Measurements from ENCODE around the gene TMEM248.
A peak's percentile ranks its signal among the peaks of the same experiment; 100 is the strongest.
"Not testable (repeated sequence)": the region's sequence is repeated elsewhere in the genome, so short reads cannot be mapped to it uniquely, and the experiment has no call there.

Gene TMEM248

DNA sequence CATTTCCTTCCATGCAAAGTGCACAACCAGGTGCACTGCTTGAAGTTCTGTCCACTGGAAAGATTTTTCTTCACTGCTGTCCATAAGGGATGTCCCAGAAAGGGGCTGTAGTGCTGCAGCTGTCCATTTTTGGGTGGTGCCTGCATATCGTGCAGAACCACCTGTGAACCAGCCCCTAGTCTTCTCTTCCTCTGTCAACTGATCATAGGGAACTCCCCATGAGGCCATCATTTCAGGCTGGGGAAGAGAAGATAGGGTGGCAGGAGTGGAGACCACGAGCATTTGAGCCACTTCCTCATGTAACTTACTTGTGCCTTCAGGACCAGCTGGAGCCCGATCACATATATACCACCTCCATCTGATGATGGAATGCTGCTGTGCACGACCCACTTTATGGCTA lies 12.4 kb upstream of the TMEM248 start:
- not testable (repeated sequence) for DNase-seq (ENCODE audit: low read depth in 2 of 2)

GRCh38 chr7:66910789-66911188 lies 10.2 kb upstream of the TMEM248 start:
- DNase-seq (ENCODE audit: low read depth in 2 of 2) = no peak

DNA sequence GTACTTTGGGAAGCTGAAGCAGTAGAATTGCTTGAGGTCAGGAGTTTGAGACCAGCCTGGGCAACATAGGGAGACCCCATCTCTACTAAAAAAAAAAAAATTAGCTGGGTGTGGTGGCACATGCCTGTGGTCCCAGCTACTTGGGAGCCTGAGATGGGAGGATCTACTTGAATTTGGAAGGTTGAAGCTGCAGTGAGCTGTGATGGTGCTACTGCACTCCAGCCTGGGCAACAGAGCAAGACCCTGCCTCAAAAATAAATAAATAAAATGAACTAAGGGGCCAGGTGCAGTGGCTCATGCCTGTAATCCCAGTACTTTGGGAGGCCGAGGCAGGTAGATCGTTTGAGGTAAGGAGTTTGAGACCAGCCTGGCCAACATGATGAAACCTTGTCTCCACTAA lies 9.8 kb upstream of the TMEM248 start:
- not testable (repeated sequence) for DNase-seq (ENCODE audit: low read depth in 2 of 2)

- no peak for DNase-seq (ENCODE audit: low read depth in 2 of 2)
Measured at GRCh38 chr7:66912195-66912594, 8.8 kb upstream of the TMEM248 start.

DNA sequence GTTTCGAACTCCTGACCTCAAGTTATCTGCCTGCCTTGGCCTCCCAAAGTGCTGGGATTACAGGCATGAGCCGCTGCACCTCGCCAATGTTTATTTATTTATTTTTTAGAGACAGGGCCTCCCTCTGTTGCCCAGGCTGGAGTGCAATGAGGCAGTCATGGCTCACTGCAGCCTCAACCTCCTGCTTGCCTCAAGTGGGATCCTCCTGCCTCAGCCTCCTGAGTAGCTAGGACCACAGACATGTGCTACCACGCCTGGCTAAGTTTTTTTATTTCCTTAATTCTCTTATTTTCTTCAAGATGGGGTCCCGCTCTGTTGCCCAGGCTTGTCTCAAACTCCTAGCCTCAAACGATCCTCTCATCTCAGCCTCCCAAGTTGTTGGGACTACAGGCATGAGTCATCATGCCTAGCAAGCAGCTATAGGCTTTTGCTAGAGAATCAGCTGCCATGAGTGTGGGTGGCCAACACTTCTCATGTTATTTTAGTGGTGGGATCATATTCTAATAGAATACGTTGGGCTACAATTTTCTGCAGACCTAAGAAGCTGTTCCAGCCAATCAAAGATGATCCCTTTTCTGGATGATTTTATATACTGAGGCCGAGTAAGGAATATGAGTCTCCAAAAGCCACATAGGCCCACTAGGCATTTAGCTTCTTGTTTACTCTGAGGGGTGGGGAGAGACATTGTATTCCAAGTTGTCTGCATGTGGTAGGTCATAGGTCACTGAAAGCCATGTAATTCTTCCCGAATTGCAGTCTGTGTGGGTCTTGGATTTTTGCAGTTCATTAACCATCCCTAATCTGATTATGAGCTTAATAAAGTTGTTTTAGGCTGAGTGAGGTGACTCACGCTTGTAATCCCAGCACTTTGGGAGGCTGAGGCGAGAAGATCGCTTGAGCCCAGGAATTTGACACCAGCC lies 7.6 kb upstream of the TMEM248 start:
- no peak for DNase-seq (ENCODE audit: low read depth in 2 of 2)

DNA sequence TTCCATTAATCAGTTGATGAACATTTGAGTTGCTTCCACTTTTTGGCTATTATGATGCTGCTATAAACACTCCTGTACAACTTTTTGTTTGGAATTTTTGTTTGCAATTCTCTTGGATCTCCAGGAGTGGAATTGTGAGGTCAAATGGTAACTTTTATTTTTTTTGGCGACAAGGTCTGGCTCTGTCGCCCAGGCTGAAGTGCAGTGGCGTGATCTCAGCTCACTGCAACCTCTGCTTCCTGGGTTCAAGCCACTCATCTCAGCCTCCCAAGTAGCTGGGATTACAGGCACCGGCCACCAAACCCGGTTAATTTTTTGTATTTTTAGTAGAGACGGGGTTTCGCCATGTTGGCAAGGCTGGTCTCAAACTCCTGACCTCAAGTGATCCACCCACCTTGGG lies 3.1 kb upstream of the TMEM248 start:
- DNase-seq (ENCODE audit: low read depth in 2 of 2) = not testable (repeated sequence)

- no peak for DNase-seq (ENCODE audit: low read depth in 2 of 2)
Measured at GRCh38 chr7:66919304-66919703, 1.7 kb upstream of the TMEM248 start.

GRCh38 chr7:66919704-66920103 lies 1.3 kb upstream of the TMEM248 start:
- DNase-seq (ENCODE audit: low read depth in 2 of 2) = no peak

- no peak for DNase-seq (ENCODE audit: low read depth in 2 of 2)
Measured at GRCh38 chr7:66920256-66920655, 769 bp upstream of the TMEM248 start.

DNA sequence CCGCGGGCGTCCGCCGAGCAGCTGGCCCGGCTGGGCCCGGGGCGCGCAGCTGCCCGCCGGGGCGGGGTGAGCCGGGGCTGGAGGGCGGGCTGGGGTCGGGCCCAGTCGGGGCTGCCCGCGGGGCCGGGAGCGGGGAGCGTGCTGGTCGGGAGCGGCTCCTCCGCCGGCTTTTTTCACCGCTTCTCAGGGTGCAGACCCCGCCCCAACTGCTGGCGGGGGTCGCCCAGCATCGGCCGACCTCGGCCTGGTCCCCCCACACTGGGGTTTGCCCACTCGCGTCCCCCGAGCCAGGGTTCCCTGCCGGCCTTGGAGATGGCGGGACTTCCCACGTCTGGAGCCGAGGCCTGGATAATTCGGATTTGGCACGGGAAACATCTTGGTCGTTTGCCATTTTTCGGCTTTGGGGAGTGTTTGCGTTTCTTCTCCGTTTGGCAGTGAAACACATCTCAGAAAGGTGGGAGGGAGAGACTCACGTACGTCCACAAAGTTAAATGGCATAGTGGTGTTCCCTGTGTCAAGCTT lies 432 bp downstream of the TMEM248 start:
- no peak for DNase-seq (ENCODE audit: low read depth in 2 of 2)

DNA sequence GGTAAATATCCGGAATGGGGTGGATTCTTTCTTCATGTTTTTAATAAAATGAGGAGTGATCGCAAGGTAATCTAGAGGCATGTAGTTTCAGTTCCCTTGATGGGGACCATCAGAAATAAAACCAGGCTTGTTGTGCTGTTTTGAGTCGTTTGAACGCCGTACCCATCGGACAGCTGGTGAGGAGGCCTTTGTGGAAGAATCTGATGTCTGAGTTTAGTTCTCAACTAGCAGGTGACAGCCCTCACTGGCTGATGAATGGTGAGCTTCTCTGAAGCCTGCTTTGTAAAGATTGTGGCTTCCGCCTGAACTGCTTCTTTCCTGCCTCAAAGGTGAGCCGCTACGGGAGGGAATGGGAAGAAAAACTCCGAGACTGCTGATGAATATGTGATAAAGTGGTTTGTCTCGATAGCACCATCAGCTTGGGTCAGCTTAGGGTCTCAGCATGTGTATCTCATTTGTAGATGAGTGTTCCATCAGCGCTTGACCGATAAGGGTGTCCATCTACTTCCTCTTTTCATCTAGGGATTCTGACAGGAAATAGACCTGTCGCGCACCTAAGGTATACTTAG lies 977 bp downstream of the TMEM248 start:
- DNase-seq (ENCODE audit: low read depth in 2 of 2) = peak in 1 of 2 donors; percentile 1

DNA sequence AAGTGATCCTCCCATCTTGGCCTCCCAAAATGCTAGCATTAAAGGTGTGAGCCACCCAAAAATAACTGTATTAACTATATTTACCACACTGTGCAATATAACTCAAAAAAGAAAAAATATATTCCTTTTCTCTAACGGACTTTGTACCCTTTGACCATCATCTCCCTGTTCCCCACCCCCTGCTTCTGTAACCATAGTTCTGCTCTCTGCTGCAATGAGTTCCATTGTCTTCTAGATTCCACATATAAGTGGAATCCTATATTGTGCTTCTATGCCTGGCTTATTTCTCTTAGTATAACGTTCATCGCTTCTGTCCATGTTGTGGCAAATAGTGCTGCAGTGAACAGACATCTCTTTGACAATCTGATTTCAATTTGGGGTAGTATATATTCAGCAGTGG lies 4.2 kb downstream of the TMEM248 start:
- no peak for DNase-seq (ENCODE audit: low read depth in 2 of 2)

GRCh38 chr7:66927348-66927948 lies 6.4 kb downstream of the TMEM248 start:
- DNase-seq (ENCODE audit: low read depth in 2 of 2) = no peak

GRCh38 chr7:66928388-66928787 lies 7.4 kb downstream of the TMEM248 start:
- DNase-seq (ENCODE audit: low read depth in 2 of 2) = no peak

- no peak for DNase-seq (ENCODE audit: low read depth in 2 of 2)
Measured at GRCh38 chr7:66929165-66929564, 8.1 kb downstream of the TMEM248 start.

GRCh38 chr7:66929935-66930334 lies 8.9 kb downstream of the TMEM248 start:
- no peak for DNase-seq (ENCODE audit: low read depth in 2 of 2)

DNA sequence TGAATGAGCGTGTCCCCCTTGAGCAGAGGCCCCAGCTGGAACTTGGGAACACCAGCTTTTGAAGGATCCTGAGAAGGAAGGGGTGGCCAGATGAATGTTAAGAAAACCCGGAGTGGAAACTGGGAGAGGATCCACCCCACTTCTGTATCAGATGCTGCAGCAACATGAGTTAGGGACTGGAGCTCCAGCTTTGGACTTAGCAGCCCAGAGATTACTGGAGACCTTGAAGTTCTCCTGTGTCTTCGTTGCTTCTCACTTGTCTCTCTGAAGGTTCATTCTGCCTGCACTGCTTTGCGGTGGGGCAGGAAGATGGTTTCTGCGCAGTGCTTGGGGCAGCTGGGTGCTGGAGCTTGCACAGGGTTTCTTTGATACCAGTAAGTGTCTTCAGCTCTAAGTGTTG lies 9.3 kb downstream of the TMEM248 start:
- DNase-seq (ENCODE audit: low read depth in 2 of 2) = no peak

- no peak for DNase-seq (ENCODE audit: low read depth in 2 of 2)
Measured at GRCh38 chr7:66933469-66933868, 12.4 kb downstream of the TMEM248 start.

DNA sequence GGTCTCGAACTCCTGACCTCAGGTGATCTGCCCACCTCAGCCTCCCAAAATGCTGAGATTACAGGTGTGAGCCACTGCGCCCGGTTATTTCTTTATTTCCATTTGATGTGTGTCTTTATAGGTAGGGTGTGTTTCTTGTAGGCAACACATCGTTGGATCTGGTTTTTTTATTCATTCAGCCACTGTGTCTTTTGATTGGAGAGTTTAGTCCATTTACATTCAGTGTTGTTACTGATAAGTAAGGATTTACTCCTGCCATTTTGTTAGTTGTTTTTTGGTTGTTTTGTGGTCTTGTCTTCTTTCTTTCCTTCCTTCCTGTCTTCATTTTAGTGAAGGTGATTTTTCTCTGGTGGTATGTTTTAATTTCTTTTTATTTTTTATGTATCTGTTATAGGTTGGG lies 16.9 kb downstream of the TMEM248 start:
- DNase-seq (ENCODE audit: low read depth in 2 of 2) = no peak

DNA sequence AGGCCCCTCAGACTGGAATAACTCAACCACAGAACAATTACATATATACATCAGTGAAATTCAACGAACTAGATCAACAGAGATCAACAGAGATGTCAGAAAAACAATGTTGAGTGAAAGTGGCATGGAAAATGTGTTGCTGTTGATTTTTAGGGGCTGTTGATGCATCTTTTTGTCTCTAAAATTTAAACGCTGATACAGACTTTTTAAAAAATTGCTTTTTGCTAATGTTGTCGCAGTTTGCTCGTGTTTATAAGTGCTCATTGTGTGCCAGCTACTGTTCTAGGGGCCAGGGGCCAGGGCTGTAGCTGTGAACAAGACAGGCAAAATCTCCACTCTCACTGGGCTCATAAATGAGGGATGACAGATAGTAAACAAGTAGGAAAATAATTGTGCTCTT lies 18.3 kb downstream of the TMEM248 start:
- DNase-seq (ENCODE audit: low read depth in 2 of 2) = no peak

DNA sequence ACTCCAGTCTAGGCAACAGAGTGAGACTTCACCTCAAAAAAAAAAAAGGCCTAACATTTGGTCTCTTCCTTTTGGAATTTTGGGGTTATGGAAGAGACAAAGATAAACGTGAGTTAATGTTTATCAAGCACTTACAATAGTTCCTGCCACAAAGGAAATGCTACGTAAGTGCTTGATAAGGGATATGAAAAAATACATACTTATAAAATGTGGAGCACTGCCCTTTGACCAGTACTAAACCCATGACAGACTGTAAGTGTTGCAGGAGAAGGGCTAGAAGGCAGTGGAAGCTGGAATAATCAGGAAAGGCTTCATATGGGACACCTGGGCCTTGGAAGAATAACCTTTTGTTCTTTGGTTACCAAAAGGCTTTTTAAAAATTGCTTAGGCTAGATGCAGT lies 25.5 kb downstream of the TMEM248 start:
- DNase-seq (ENCODE audit: low read depth in 2 of 2) = no peak

DNA sequence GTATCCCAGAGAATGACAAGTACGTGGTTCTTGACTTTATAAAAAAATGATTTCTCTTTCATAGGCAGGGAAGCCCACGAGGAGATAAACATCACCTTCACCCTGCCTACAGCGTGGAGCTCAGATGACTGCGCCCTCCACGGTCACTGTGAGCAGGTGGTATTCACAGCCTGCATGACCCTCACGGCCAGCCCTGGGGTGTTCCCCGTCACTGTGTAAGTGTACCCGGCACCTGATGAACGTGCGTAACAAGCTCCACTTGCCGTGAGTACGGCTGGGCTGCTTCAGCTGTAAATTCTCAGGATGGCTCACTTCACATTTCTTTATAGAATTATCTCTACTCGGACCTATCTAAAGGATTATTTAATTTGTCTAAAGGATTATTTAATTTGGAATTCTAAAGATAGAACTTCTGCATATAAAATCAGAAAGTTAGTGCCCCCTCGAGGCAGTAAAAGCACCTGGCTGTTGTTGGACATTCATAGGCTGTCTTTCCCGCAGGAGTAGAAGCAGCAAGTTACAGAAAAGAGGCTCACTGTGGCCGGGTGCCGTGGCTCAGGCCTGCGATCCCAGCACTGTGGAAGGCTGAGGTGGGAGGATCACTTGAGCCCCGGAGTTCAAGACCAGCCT lies 27.6 kb downstream of the TMEM248 start:
- no peak for DNase-seq (ENCODE audit: low read depth in 2 of 2)

Data from stimulated activated CD8-positive, alpha-beta memory T cell treated with anti-CD3 and anti-CD28 coated beads, Interleukin-15, amount 100 ng/mL, for 48 hours (primary cell).